GM19193 (cell line): ENCODE results near the gene CREB5.

Source experiments
- POLR2A ChIP-seq: IDR thresholded peaks from 4 replicates; pipeline ENCODE4 v1.6.1; 2011; ENCODE audit not compliant: insufficient read depth, insufficient read length; ENCODE audit errors: extremely low read depth

CREB5 gene

DNA sequence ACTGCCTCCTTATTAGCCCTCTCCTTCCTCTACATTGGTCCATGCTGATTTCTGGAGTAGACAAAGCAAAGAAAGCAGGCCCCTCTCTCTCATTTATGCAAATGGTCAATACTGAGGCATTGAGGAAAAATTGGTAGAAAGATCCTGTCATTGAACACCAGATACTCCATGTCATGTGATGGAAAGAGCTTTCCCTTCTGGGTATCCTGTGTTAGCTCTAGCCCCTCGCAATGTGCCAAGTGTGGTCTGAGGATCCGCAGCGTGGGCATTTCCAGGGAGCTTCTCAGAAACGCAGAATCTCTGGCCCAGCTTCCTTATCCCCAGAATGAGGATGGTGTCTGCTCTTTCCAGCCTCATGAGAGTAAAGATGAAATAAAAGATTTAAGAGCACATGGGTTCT is 159.1 kb downstream of the CREB5 start:
- TF ChIP-seq POLR2A, result no peak

DNA sequence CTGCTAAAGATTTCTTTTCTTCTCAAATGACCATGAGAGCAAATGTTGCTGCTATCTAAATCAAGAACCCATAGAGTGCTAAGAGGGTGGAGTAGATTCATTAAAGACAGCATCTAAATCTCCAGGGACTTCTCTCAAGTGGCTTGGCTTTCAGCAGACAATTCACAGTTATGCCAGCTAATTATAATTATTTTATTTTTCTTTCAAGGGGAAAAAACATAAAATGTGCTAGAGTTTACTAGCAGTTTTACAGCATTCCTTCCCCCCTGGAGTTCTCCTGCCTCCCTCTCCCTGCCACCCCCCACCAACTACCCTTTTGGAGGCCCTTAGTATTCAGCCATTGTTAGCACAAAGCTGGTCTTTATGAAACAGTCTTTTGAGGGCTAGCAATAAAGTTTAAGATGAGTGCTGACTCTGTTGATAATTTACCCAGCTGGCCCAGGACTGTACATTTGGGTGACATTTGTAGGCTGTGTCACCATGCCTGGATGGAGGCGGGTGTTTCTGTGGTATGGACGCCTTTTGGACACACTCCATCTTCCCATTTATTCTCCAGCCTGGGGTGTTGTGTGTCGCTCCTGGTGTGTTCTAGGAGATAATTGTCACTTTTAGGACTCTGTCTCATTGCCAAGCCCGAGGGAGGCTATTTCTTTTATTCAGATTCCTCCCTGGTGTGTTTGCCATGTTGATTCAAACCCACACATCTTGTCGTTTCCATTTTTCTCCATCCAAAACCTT is 160.2 kb downstream of the CREB5 start:
- no peak for TF ChIP-seq POLR2A

DNA sequence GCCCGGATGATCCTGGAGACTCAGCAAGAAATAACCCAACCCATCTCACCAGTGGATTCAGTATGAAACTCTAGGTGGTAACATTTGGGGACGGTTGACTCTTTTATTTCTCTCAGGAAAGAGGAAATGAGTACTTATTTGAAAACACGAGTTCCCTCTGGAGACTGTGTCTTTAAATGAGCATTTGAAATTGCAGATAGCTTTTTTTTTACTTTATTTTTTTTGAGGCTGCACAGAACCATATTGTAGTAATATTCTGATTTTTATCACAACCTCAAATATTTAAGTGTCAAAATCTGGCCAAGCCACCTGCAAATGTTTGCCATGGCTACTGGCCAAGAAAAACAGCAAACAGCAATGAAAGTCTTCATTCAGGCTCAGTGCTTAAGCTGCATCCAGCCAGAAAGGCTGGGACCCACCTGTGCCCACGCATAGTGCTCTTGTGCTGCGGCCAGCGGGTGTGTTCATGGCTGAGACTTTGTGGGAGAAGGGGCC is 160.8 kb downstream of the CREB5 start:
- no peak for TF ChIP-seq POLR2A

DNA sequence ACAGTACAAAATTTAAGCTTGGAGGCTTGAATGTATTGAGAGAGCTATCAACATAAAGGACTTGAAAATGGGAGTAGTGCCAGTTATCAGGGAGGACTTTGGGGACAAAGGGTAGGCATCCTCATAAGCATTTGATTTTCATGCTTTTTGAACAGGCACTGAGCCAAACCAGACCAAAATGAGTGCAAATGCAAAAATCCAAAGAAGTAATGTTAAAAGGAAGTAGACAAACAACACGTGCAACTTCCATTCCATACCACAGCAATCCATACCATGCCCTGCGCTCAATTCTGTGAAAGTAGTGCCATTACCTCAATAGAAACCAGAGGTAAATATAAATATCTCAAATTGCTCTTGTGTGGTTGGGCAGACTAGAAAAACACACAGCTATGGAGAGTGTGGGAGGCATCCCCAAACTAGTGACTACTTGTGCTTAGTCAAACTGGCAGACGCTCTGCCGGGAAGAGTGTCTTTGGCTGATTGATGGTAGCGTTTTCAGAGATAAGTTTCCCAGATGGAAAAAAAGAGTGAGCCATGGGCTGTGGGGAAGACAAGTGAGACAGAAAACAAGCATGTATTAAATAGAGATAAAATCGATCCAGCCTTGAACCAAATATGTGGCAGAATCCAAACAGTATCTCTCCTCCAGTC is 161.5 kb downstream of the CREB5 start:
- no peak for TF ChIP-seq POLR2A

DNA sequence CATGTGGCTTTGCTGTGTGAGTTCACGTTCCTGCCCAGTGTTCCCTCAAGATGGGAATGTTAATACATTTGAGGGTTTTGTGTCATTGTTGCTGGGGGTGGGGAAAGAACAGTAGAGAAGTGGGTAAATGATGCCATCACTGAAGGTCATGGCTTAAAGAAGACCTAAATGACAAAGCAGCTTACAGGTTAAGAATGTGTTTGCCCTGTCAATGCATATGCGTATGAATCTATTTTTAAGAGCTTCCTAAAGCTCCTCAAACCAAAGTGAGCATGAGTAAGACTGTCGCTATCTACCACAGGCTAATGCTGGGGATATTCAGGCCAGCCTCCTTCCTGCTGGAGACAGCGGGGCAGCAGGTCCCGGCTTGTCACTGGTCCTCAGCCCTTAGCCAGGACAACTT is 162.9 kb downstream of the CREB5 start:
- TF ChIP-seq POLR2A, result no peak

DNA sequence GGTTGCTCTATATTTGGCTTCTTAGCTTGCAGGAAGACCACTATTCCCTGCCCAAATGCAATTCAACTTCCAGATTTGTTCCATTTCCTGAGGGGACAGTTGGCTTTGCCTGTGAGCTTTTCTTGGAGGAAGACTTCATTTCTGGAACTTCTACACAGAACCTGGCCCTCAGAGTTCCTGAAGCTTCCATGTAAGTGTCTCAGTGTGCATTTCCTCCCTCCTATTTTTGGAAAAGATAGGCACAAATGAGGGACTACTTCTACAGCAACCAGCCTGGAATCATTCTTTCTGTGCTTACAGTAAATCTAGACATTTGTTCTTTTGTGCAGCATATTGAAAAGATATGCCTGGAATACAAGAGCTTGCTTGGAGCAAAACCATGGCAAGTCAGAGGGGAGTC is 164.3 kb downstream of the CREB5 start:
- TF ChIP-seq POLR2A, result no peak

DNA sequence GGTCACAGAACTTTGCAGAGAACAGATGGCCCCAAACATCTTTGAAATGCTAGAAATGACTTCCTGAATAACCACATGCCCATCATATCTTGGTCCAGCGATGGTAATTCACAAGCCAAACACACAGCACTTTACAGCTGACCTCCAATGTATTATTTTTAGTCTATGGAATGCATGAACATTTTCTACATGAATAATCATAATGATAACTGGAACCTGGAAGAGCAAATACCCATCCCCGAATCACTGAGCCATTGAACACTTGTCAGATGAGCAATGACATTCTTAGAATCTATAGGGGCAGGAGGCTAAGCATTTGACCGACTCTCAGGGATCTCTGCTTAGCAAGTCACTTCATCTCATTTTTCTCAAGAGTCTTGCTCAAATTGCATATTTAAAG is 167.3 kb downstream of the CREB5 start:
- TF ChIP-seq POLR2A, result no peak

DNA sequence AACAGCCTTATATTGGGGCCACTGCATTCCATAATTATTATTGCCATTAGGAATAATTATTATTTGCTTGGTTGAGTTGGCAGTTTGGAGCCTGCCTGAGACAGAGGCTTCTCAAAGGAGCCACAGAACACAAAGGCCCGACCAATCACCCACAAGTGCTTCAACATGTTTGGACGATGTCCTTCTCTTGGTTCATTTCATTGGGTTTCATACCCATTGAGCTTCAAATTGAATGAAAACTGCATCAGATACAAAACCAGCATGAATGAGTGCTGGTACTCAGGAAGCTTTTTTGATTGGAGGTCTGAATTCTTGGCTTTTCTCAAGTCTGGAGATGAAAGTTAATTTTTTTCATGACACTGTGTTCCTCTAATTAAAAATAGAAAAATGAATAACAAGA is 168.3 kb downstream of the CREB5 start:
- no peak for TF ChIP-seq POLR2A

DNA sequence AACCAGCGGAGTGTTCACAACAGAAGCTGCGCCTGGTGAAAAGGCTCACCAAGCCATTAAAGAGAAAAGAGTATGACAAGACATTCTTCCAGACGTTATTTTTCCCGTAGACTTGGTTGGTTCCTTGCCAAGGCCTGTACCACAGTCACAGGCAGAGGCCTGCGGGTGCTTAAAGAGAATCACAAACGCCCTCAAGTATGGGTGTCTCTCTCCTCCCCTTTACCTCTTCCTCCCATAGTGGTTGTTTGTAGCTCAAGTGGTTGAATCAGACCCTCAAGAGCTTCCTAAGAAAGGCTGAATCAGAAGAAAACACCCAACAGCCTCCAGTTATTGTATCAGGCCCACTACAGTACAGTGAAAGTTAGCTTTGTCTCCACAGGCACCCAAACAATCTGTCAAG is 169.0 kb downstream of the CREB5 start:
- no peak for TF ChIP-seq POLR2A

DNA sequence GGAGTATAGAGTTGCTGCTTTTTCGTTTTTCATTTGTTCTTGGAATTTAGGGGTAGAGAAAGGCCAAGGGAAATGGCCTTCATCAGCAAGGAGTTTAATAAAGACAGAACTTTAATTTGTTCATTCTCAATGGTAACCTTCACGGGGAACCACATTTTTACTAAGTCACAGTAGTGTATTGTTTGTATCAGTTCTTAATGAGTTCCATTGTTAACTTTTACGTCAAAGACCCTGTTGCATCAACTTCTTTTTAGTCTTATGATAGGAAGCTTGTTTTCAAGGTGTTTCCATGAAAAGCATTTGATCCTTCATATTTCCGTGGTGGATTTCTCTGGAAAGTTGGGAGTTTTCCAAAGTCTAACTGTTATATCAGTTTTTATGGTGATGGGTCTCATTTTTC is 169.9 kb downstream of the CREB5 start:
- no peak for TF ChIP-seq POLR2A

DNA sequence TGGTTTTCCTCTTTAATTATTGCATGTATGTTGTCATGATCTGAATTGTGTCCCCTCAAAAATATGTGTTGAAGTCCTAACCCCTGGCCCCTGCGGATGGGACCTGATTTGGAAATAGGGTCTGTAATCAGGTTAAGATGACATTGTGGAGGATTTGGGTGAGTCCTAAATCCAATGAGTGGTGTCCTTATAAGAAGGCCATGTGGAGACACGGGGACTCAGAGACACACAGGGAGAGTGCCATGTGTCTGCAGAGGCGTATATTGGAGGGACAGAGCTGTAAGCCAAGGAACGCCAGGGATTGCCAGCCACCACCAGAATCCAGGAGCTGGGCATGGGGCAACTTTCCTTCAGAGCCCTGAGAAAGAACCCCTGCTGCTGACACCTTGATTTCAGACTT is 171.9 kb downstream of the CREB5 start:
- TF ChIP-seq POLR2A, result no peak

DNA sequence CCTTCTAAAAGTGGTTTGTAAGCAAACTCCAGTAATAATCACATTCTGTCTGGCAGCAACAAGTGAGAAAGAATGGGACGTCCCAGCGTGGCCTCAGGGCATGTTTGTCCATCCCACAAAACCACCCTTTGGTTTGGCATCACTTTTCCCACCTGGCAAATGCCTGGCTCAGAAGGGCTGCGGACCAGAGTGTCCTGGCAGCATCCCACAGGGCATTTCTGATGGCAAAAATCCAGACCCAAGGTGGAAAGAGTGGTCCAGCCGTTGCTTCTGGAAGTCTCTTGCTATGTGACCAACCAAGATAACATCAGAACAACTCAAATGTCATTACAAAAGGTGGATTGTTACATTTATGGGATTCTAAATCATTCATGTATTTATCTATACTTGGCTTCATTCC is 174.4 kb downstream of the CREB5 start:
- TF ChIP-seq POLR2A, result no peak

DNA sequence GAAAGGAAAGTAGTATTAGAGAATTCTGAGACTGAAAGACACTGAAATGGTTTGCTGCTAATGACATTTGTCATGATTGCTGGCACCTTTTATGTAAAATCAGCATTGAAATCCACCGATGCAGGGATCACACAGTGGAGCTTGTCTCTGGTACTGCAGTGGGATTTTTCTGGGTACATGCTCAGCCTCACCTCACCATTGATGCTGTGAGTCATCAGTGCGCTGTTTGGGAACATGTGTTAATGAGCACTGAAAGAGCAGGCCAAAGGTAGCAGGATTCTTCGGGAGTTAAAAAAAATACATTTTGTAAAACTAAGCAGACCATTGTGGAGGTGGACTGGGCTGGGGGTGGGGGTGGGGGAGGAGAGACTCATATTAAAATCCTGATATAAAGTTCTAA is 174.9 kb downstream of the CREB5 start:
- no peak for TF ChIP-seq POLR2A

DNA sequence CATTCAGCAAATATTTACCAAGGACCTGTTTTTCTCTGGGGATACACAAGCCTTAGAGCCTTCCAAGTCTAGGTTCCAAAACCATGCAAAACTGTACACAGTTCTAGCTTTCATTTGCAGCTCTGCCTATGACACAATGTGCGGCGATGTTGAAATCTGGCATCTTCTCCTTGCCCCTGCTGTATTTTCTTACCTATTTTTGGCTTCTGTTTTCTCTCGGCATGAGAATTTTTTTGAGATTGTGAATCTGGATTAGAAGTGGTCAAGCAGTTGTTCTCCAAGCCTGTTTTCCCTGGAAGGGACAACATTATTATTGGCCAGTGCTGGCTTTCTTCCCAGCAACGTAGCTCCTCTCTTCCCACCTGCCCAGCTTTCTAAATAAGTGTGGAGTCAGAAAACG is 176.3 kb downstream of the CREB5 start:
- TF ChIP-seq POLR2A, result no peak

DNA sequence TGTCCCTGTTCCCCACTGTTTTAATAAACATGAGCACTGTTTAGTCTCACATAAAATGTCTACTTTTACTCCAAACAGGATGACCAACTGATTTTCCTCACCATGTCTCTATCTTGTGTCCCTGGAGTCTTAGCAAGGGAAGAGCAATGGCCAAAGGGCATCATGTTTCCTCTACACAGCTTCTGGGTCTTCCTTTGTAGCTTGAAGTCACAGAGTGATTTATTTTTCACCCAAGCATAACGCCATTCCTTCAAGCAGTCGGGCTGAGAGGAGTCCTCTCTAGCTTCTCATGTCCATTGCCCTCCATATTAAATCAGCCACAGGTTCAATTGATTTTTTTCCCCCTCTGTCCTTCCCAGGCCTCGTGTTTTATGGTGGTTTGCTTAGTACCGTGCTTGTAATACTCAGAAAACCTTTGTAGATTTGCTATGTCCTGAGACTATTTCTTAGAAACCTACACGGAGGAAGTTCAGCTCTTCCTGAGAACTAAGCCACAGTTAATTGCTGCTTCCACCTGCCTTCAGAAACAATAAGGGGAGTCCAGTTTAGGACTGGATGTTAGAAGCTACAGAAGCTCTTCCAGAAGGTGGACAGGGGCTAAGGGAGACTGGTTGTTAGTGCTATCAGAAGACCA is 178.8 kb downstream of the CREB5 start:
- no peak for TF ChIP-seq POLR2A
